Measurements from ENCODE around the gene CCDC195.

Gene CCDC195

GRCh38 chr2:224722770-224723169, 6.6 kb upstream of the CCDC195 start:
- TF ChIP-seq CTCF (IDR thresholded peaks at IDR 0.05) (no peak), ZFX (IDR thresholded peaks at IDR 0.05; ENCODE audit: borderline replicate concordance) (no peak)
- H3K27ac ChIP-seq, result no peak overlapping the region

- no peak overlapping the region for H3K27ac ChIP-seq
- TF ChIP-seq CTCF (IDR thresholded peaks at IDR 0.05), result no peak
- no peak for TF ChIP-seq ZFX (IDR thresholded peaks at IDR 0.05; ENCODE audit: borderline replicate concordance)
These were observed 6.1 kb upstream of the CCDC195 start for GRCh38 chr2:224722250-224722649.

GRCh38 chr2:224716921-224717320, 756 bp upstream of the CCDC195 start:
- no peak overlapping the region for H3K27ac ChIP-seq
- TF ChIP-seq ZFX (IDR thresholded peaks at IDR 0.05; ENCODE audit: borderline replicate concordance) (no peak), CTCF (IDR thresholded peaks at IDR 0.05) (no peak)

- no peak overlapping the region for H3K27ac ChIP-seq
- no peak for TF ChIP-seq ZFX (IDR thresholded peaks at IDR 0.05; ENCODE audit: borderline replicate concordance)
- TF ChIP-seq CTCF (IDR thresholded peaks at IDR 0.05), result no peak
These were observed 4.1 kb downstream of the CCDC195 start for GRCh38 chr2:224711859-224712665.

- H3K27ac ChIP-seq, result no peak overlapping the region
- TF ChIP-seq ZFX (IDR thresholded peaks at IDR 0.05; ENCODE audit: borderline replicate concordance), result no peak
- TF ChIP-seq CTCF (IDR thresholded peaks at IDR 0.05), result no peak
These were observed 4.8 kb downstream of the CCDC195 start for GRCh38 chr2:224711381-224711780.

- TF ChIP-seq CTCF (IDR thresholded peaks at IDR 0.05) (no peak), ZFX (IDR thresholded peaks at IDR 0.05; ENCODE audit: borderline replicate concordance) (no peak)
- no peak overlapping the region for H3K27ac ChIP-seq
These were observed 6.9 kb downstream of the CCDC195 start for GRCh38 chr2:224709301-224709700.

- TF ChIP-seq ZFX (IDR thresholded peaks at IDR 0.05; ENCODE audit: borderline replicate concordance), result no peak
- TF ChIP-seq CTCF (IDR thresholded peaks at IDR 0.05), result no peak
- H3K27ac ChIP-seq, result no peak overlapping the region
These were observed 21.7 kb downstream of the CCDC195 start for GRCh38 chr2:224694502-224694901.

All from 22Rv1 (cell line).